ENCODE measurements around the gene FCRL2. TPM values are rescaled to one million over a fixed set of nuclear protein-coding genes. Genes with fewer than 3 reads are reported as not detected.

The FCRL2 gene
- total and polyA plus RNA-seq, 2 donors, result 0.33 to 6.4 TPM

GRCh38 chr1:157732755-157733154 lies 44.2 kb downstream of the FCRL2 start:
- H3K9me3 ChIP-seq (ENCODE audit: control insufficient read depth in 2 of 2, insufficient read depth in 1 of 2, low read length in 1 of 2), result no peaks in the 10 kb centered on the region
- H3K27ac ChIP-seq (ENCODE audit: low read depth in 1 of 2, low read length in 1 of 2), result no peak overlapping the region
- H3K36me3 ChIP-seq (ENCODE audit: control insufficient read depth in 2 of 2, insufficient read depth in 2 of 2, low read length in 1 of 2), result no peaks in the 10 kb centered on the region
- no peak overlapping the region for H3K4me3 ChIP-seq (ENCODE audit: low read length in 2 of 2)
- no peak for DNase-seq (ENCODE audit: low read depth in 6 of 9, low spot score in 9 of 9)
- H3K4me1 ChIP-seq (ENCODE audit: control insufficient read depth in 2 of 2, insufficient read depth in 2 of 2, low read length in 2 of 2), result no peaks in the 10 kb centered on the region
- 95% methylated on average over 3 of the region's 3 CpGs for WGBS
- no peaks in the 10 kb centered on the region for H3K27me3 ChIP-seq (ENCODE audit: control insufficient read depth in 2 of 2, insufficient read depth in 1 of 2, low read length in 1 of 2)

DNA sequence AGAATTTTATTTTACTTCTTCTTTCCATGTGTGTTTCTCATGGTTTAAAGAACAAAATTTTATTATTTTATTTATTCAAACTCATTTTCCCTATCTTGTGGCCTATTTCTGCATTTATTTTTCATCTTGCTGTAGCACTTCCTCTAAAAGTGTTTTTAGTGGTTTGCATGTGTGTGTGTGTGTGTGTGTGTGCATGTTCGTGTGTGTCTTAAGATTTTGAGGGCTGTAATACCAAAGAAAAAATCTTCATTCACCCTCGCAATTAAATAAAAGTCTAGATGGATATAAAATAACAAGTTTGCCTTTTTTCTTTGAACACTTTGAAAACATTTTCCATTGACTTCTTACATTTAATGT lies 51.7 kb downstream of the FCRL2 start:
- H3K36me3 ChIP-seq (ENCODE audit: control insufficient read depth in 2 of 2, insufficient read depth in 2 of 2, low read length in 1 of 2), result no peaks in the 10 kb centered on the region
- DNase-seq (ENCODE audit: low read depth in 6 of 9, low spot score in 9 of 9), result peak in 2 of 9 donors; percentile 28 to 61
- no peaks in the 10 kb centered on the region for H3K27me3 ChIP-seq (ENCODE audit: control insufficient read depth in 2 of 2, insufficient read depth in 1 of 2, low read length in 1 of 2)
- peaks cover 2 to 8% of the 10 kb centered on the region in 2 donors for H3K9me3 ChIP-seq (ENCODE audit: control insufficient read depth in 2 of 2, insufficient read depth in 1 of 2, low read length in 1 of 2)
- WGBS, result 13% methylated on average over 2 of the region's 2 CpGs
- H3K4me3 ChIP-seq (ENCODE audit: low read length in 2 of 2), result no peak overlapping the region
- H3K4me1 ChIP-seq (ENCODE audit: control insufficient read depth in 2 of 2, insufficient read depth in 2 of 2, low read length in 2 of 2), result no peaks in the 10 kb centered on the region
- no peak overlapping the region for H3K27ac ChIP-seq (ENCODE audit: low read depth in 1 of 2, low read length in 1 of 2)

- Histone ChIP-seq H3K4me1 (ENCODE audit: control insufficient read depth in 2 of 2, insufficient read depth in 2 of 2, low read length in 2 of 2) (no peaks in the 10 kb centered on the region), H3K36me3 (ENCODE audit: control insufficient read depth in 2 of 2, insufficient read depth in 2 of 2, low read length in 1 of 2) (no peaks in the 10 kb centered on the region), H3K9me3 (ENCODE audit: control insufficient read depth in 2 of 2, insufficient read depth in 1 of 2, low read length in 1 of 2) (peaks cover 2 to 8% of the 10 kb centered on the region in 2 donors), H3K4me3 (ENCODE audit: low read length in 2 of 2) (no peak overlapping the region), H3K27ac (ENCODE audit: low read depth in 1 of 2, low read length in 1 of 2) (no peak overlapping the region), H3K27me3 (ENCODE audit: control insufficient read depth in 2 of 2, insufficient read depth in 1 of 2, low read length in 1 of 2) (no peaks in the 10 kb centered on the region)
- no peak for DNase-seq (ENCODE audit: low read depth in 6 of 9, low spot score in 9 of 9)
- WGBS, result 90% methylated on average over 2 of the region's 2 CpGs
Observed at GRCh38 chr1:157724537-157725220, 52.3 kb downstream of the FCRL2 start.

DNA sequence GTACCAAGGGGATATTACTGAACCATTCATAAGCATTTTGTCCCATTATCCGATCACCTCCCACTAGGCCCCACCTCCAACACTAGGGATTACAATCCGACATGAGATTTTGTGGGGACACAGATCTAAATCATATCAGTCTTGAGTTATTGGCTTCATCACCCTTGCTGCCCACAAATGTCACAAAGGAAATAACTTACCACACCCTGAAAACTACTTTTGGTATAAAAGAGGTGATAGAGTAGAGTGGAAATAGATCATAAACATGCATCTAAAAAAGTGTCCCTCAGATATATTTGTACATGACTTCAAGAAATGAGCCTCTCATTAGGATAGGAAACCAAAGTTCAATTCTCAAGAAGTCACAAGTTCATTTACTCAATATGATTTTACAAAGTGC lies 53.8 kb downstream of the FCRL2 start:
- H3K9me3 ChIP-seq (ENCODE audit: control insufficient read depth in 2 of 2, insufficient read depth in 1 of 2, low read length in 1 of 2), result peaks cover 2 to 8% of the 10 kb centered on the region in 2 donors
- WGBS, result 98% methylated on average over 2 of the region's 2 CpGs
- no peak for DNase-seq (ENCODE audit: low read depth in 6 of 9, low spot score in 9 of 9)
- no peaks in the 10 kb centered on the region for H3K4me1 ChIP-seq (ENCODE audit: control insufficient read depth in 2 of 2, insufficient read depth in 2 of 2, low read length in 2 of 2)
- no peaks in the 10 kb centered on the region for H3K27me3 ChIP-seq (ENCODE audit: control insufficient read depth in 2 of 2, insufficient read depth in 1 of 2, low read length in 1 of 2)
- no peak overlapping the region for H3K4me3 ChIP-seq (ENCODE audit: low read length in 2 of 2)
- H3K27ac ChIP-seq (ENCODE audit: low read depth in 1 of 2, low read length in 1 of 2), result no peak overlapping the region
- no peaks in the 10 kb centered on the region for H3K36me3 ChIP-seq (ENCODE audit: control insufficient read depth in 2 of 2, insufficient read depth in 2 of 2, low read length in 1 of 2)

DNA sequence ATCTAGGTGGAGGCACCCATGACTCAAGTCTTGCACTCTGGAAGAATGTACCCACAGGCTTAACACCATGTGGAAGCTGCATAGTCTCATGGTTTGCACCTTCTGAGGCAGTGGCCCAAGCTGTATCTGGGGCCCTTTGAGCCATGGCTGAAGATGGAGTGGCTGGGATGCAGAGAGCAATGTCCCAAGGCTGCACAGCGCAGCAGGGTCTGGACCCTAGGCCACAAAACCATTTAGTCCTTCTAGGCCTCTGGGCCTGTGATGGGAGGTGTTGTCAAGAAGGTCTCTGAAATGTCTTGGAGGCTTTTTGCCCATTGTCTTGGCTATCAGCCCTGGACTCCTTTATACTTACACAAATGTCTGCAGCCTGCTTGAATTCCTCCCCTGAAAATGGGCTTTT lies 54.9 kb downstream of the FCRL2 start:
- WGBS, result 95% methylated on average over 1 of the region's 1 CpG
- H3K36me3 ChIP-seq (ENCODE audit: control insufficient read depth in 2 of 2, insufficient read depth in 2 of 2, low read length in 1 of 2), result no peaks in the 10 kb centered on the region
- DNase-seq (ENCODE audit: low read depth in 6 of 9, low spot score in 9 of 9), result no peak
- H3K4me1 ChIP-seq (ENCODE audit: control insufficient read depth in 2 of 2, insufficient read depth in 2 of 2, low read length in 2 of 2), result no peaks in the 10 kb centered on the region
- H3K27ac ChIP-seq (ENCODE audit: low read depth in 1 of 2, low read length in 1 of 2), result no peak overlapping the region
- peaks cover 2 to 8% of the 10 kb centered on the region in 2 donors for H3K9me3 ChIP-seq (ENCODE audit: control insufficient read depth in 2 of 2, insufficient read depth in 1 of 2, low read length in 1 of 2)
- no peaks in the 10 kb centered on the region for H3K27me3 ChIP-seq (ENCODE audit: control insufficient read depth in 2 of 2, insufficient read depth in 1 of 2, low read length in 1 of 2)
- H3K4me3 ChIP-seq (ENCODE audit: low read length in 2 of 2), result no peak overlapping the region

DNA sequence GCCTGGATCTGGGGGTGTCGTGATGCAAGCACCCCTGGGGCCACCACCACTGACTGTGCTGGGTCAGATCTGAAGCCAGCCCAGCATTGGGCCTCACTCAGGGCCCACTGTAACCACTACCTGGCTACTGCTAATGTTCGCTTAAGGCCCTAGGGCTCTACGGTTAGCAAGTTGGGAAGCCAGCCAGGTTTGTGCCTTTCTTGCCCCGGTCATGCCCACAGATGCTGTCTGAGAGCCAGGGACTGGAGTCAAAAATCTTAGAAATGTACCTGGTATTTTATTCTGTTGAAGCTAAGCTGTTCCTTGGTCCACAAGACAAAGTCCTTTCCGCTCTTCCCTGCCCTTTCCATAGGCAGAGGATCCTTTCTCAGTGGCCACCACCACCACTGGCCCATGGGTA lies 61.2 kb downstream of the FCRL2 start:
- H3K4me1 ChIP-seq (ENCODE audit: control insufficient read depth in 2 of 2, insufficient read depth in 2 of 2, low read length in 2 of 2), result no peaks in the 10 kb centered on the region
- DNase-seq (ENCODE audit: low read depth in 6 of 9, low spot score in 9 of 9), result no peak
- H3K27me3 ChIP-seq (ENCODE audit: control insufficient read depth in 2 of 2, insufficient read depth in 1 of 2, low read length in 1 of 2), result no peaks in the 10 kb centered on the region
- H3K27ac ChIP-seq (ENCODE audit: low read depth in 1 of 2, low read length in 1 of 2), result no peak overlapping the region
- WGBS, result 97% methylated on average over 5 of the region's 5 CpGs
- H3K9me3 ChIP-seq (ENCODE audit: control insufficient read depth in 2 of 2, insufficient read depth in 1 of 2, low read length in 1 of 2), result no peaks in the 10 kb centered on the region
- no peaks in the 10 kb centered on the region for H3K36me3 ChIP-seq (ENCODE audit: control insufficient read depth in 2 of 2, insufficient read depth in 2 of 2, low read length in 1 of 2)
- H3K4me3 ChIP-seq (ENCODE audit: low read length in 2 of 2), result no peak overlapping the region

- no peaks in the 10 kb centered on the region for H3K4me1 ChIP-seq (ENCODE audit: control insufficient read depth in 2 of 2, insufficient read depth in 2 of 2, low read length in 2 of 2)
- no peaks in the 10 kb centered on the region for H3K9me3 ChIP-seq (ENCODE audit: control insufficient read depth in 2 of 2, insufficient read depth in 1 of 2, low read length in 1 of 2)
- DNase-seq (ENCODE audit: low read depth in 6 of 9, low spot score in 9 of 9), result no peak
- H3K4me3 ChIP-seq (ENCODE audit: low read length in 2 of 2), result no peak overlapping the region
- no peaks in the 10 kb centered on the region for H3K36me3 ChIP-seq (ENCODE audit: control insufficient read depth in 2 of 2, insufficient read depth in 2 of 2, low read length in 1 of 2)
- no peaks in the 10 kb centered on the region for H3K27me3 ChIP-seq (ENCODE audit: control insufficient read depth in 2 of 2, insufficient read depth in 1 of 2, low read length in 1 of 2)
- no peak overlapping the region for H3K27ac ChIP-seq (ENCODE audit: low read depth in 1 of 2, low read length in 1 of 2)
Observed at GRCh38 chr1:157711802-157712201, 65.1 kb downstream of the FCRL2 start.

GRCh38 chr1:157704878-157705277 lies 72.1 kb downstream of the FCRL2 start:
- H3K9me3 ChIP-seq (ENCODE audit: control insufficient read depth in 2 of 2, insufficient read depth in 1 of 2, low read length in 1 of 2), result no peaks in the 10 kb centered on the region
- no peak for DNase-seq (ENCODE audit: low read depth in 6 of 9, low spot score in 9 of 9)
- H3K27me3 ChIP-seq (ENCODE audit: control insufficient read depth in 2 of 2, insufficient read depth in 1 of 2, low read length in 1 of 2), result no peaks in the 10 kb centered on the region
- H3K27ac ChIP-seq (ENCODE audit: low read depth in 1 of 2, low read length in 1 of 2), result no peak overlapping the region
- no peak overlapping the region for H3K4me3 ChIP-seq (ENCODE audit: low read length in 2 of 2)
- no peaks in the 10 kb centered on the region for H3K36me3 ChIP-seq (ENCODE audit: control insufficient read depth in 2 of 2, insufficient read depth in 2 of 2, low read length in 1 of 2)
- H3K4me1 ChIP-seq (ENCODE audit: control insufficient read depth in 2 of 2, insufficient read depth in 2 of 2, low read length in 2 of 2), result no peaks in the 10 kb centered on the region

DNA sequence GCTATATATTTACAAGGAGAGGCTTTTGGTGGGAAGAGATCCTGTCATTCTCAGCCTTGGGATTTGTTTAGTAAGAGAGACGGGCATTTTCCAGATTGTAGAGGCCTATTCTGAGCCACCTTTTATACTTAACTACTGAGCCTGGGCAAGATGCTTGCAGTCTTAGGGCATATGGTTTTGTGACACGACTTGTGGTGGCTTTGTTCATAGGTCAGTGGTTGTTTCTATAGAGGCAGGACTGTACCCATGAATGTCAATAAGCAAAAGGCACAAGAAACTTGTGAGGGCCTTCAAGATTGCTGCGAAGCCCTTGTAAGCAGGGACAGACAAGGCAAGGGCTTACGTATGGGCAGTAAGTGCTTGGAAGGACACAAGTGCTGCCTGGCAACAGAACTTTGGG lies 73.0 kb downstream of the FCRL2 start:
- DNase-seq (ENCODE audit: low read depth in 6 of 9, low spot score in 9 of 9), result no peak
- Histone ChIP-seq H3K4me3 (ENCODE audit: low read length in 2 of 2) (no peak overlapping the region), H3K27ac (ENCODE audit: low read depth in 1 of 2, low read length in 1 of 2) (no peak overlapping the region), H3K27me3 (ENCODE audit: control insufficient read depth in 2 of 2, insufficient read depth in 1 of 2, low read length in 1 of 2) (no peaks in the 10 kb centered on the region), H3K9me3 (ENCODE audit: control insufficient read depth in 2 of 2, insufficient read depth in 1 of 2, low read length in 1 of 2) (no peaks in the 10 kb centered on the region), H3K4me1 (ENCODE audit: control insufficient read depth in 2 of 2, insufficient read depth in 2 of 2, low read length in 2 of 2) (no peaks in the 10 kb centered on the region), H3K36me3 (ENCODE audit: control insufficient read depth in 2 of 2, insufficient read depth in 2 of 2, low read length in 1 of 2) (no peaks in the 10 kb centered on the region)
- 93% methylated on average over 4 of the region's 4 CpGs for WGBS
